Keratinocyte (primary cell): Measurements from ENCODE around the gene ALKBH5. TPM values are rescaled to one million over a fixed set of nuclear protein-coding genes. Genes with fewer than 3 reads are reported as not detected.
A peak's percentile ranks its signal among the peaks of the same experiment; 100 is the strongest.

Source experiments
- DNase-seq: peaks from one replicate; pipeline ENCODE4 v3.0.0-alpha.2; 2011; ENCODE audit warnings: low read depth, missing footprints, low spot score
- FAIRE-seq: peaks from 2 replicates; lab custom pipeline; 2011; peaks lifted over from hg19 to GRCh38; lab: Jason Lieb, UNC
- H2AFZ ChIP-seq: 2 replicates; pipeline ENCODE4 v1.6.0; 2012; ENCODE audit warnings: low read length, control low read depth, inconsistent platforms; ENCODE audit not compliant: control insufficient read depth
- H3K27ac ChIP-seq: 2 replicates; pipeline ENCODE4 v1.5.1; 2011; ENCODE audit warnings: low read length; ENCODE audit not compliant: control insufficient read depth, insufficient read depth
- H3K27me3 ChIP-seq: 3 replicates; pipeline ENCODE4 v1.6.0; 2011; ENCODE audit warnings: low read length; ENCODE audit not compliant: control insufficient read depth, insufficient read depth; ENCODE audit errors: extremely low read depth
- H3K36me3 ChIP-seq, 2 experiments: 2 replicates in 1 of 2; 3 replicates in 1 of 2; pipeline ENCODE4 v1.5.1; 2011; ENCODE audit warnings: low read length in 2 of 2, mild to moderate bottlenecking in 1 of 2; ENCODE audit not compliant: control insufficient read depth in 2 of 2, insufficient read depth in 2 of 2; ENCODE audit errors: extremely low read depth in 1 of 2
- H3K4me1 ChIP-seq: 3 replicates; pipeline ENCODE4 v1.5.1; 2011; ENCODE audit warnings: low read length; ENCODE audit not compliant: control insufficient read depth, insufficient read depth; ENCODE audit errors: extremely low read depth
- H3K4me2 ChIP-seq: 3 replicates; pipeline ENCODE4 v1.6.0; 2011; ENCODE audit warnings: low read depth, low read length; ENCODE audit not compliant: control insufficient read depth, insufficient read depth; ENCODE audit errors: extremely low read depth
- H3K4me3 ChIP-seq, 3 experiments: fragments of 200-600 bp in 1 of 3; sonication (generic) in 1 of 3; 2 replicates in 2 of 3; 3 replicates in 1 of 3; pipeline ENCODE4 v1.5.1; 2011 to 2016; ENCODE audit warnings: low read length in 3 of 3, mild to moderate bottlenecking in 3 of 3, control low read depth in 2 of 3, inconsistent platforms in 1 of 3, low read depth in 1 of 3, mixed read lengths in 1 of 3, mixed run types in 1 of 3, moderate library complexity in 1 of 3; ENCODE audit not compliant: control insufficient read depth in 2 of 3, insufficient read depth in 2 of 3; ENCODE audit errors: extremely low read depth in 1 of 3
- H3K79me2 ChIP-seq: 2 replicates; pipeline ENCODE4 v1.6.0; 2012; ENCODE audit warnings: low read length; ENCODE audit not compliant: control insufficient read depth, insufficient read depth
- H3K9ac ChIP-seq: 3 replicates; pipeline ENCODE4 v1.6.0; 2011; ENCODE audit warnings: low read length; ENCODE audit not compliant: control insufficient read depth, insufficient read depth; ENCODE audit errors: extremely low read depth
- H3K9me1 ChIP-seq: 3 replicates; pipeline ENCODE4 v1.6.0; 2011; ENCODE audit warnings: low read length; ENCODE audit not compliant: control insufficient read depth, insufficient read depth; ENCODE audit errors: extremely low read depth
- H3K9me3 ChIP-seq: 2 replicates; pipeline ENCODE4 v1.5.1; 2012; ENCODE audit warnings: low read depth, low read length; ENCODE audit not compliant: control insufficient read depth
- H4K20me1 ChIP-seq: 3 replicates; pipeline ENCODE4 v1.6.0; 2011; ENCODE audit warnings: low read length; ENCODE audit not compliant: control insufficient read depth, insufficient read depth; ENCODE audit errors: extremely low read depth
- CTCF ChIP-seq, 3 experiments: IDR thresholded peaks in 1 of 3; conservative IDR thresholded peaks in 1 of 3; optimal IDR thresholded peaks in 1 of 3; 2 replicates in 2 of 3; 3 replicates in 1 of 3; pipeline versions ENCODE3 to v1.5.1; 2011; ENCODE audit warnings: low read length in 3 of 3, mild to moderate bottlenecking in 3 of 3, moderate library complexity in 2 of 3, control low read depth in 1 of 3, inconsistent platforms in 1 of 3; ENCODE audit not compliant: insufficient read depth in 2 of 3; ENCODE audit errors: extremely low read depth in 1 of 3
- EZH2 ChIP-seq: IDR thresholded peaks from one replicate; pipeline ENCODE4 v1.6.1; 2012; ENCODE audit warnings: inconsistent platforms, mild to moderate bottlenecking, low read length, moderate library complexity
- dilution Hi-C: fragments of 300-500 bp; cut with MboI; formaldehyde crosslinking; loops from one replicate; pipeline ENCODE4 v1.7.0; 2020; ENCODE audit warnings: low sequenced_read_pairs; ENCODE audit not compliant: extremely low pct_ligation_motif_present
- polyA plus RNA-seq, 5 experiments: library from polyadenylated mRNA; depleted of rRNA in 3 of 5; stranded (reverse) in 3 of 5; stranded (forward) in 1 of 5; unstranded in 1 of 5; fragments of >200 nt; gene quantifications; 1 replicate in 1 of 5; 2 replicates in 3 of 5; 3 replicates in 1 of 5; pipeline versions ENCODE4 v1.2.1 to v1.2.3, GENCODE V29; 2011 to 2012; ENCODE audit warnings: missing spikeins in 2 of 5, low read depth in 1 of 5, low replicate concordance in 1 of 5

ALKBH5 gene
- polyA plus RNA-seq, 1 donor (not counting 4 experiments of a cell fraction or from before 2014, with no cell fraction given), result 50.2 TPM

- no peak overlapping the region for H3K27ac ChIP-seq
- no peak for TF ChIP-seq EZH2
- peaks cover 27% of the 10 kb centered on the region for H3K4me1 ChIP-seq
- peaks cover 46 to 49% of the 10 kb centered on the region in 2 experiments for H3K36me3 ChIP-seq
- H3K4me3 ChIP-seq, result peak overlapping the region in 2 of 3 experiments; percentile 77 to 81
- peaks cover 4% of the 10 kb centered on the region for H3K9me1 ChIP-seq
- H3K9ac ChIP-seq, result no peak overlapping the region
- no peak for DNase-seq
- peaks cover 55% of the 10 kb centered on the region for H3K79me2 ChIP-seq
- H3K27me3 ChIP-seq, result no peaks in the 10 kb centered on the region
- no peak overlapping the region for H2AFZ ChIP-seq
- no peak for FAIRE-seq
- H3K9me3 ChIP-seq, result no peaks in the 10 kb centered on the region
- dilution Hi-C loops, result no loop called here
- peaks cover 12% of the 10 kb centered on the region for H4K20me1 ChIP-seq
- H3K4me2 ChIP-seq, result peak overlapping the region; percentile 89
These were observed 72.7 kb downstream of the ALKBH5 start for GRCh38 chr17:18256351-18256750.

GRCh38 chr17:18256776-18257175, 73.1 kb downstream of the ALKBH5 start:
- Histone ChIP-seq H3K9me1 (peaks cover 7% of the 10 kb centered on the region), H3K9ac (peak overlapping the region; percentile 36), H3K4me2 (peak overlapping the region; percentile 89), H4K20me1 (peaks cover 12% of the 10 kb centered on the region), H3K4me1 (peaks cover 31% of the 10 kb centered on the region), H3K9me3 (no peaks in the 10 kb centered on the region), H3K27me3 (no peaks in the 10 kb centered on the region), H3K27ac (peak overlapping the region; percentile 57), H2AFZ (no peak overlapping the region), H3K79me2 (peaks cover 59% of the 10 kb centered on the region), H3K4me3 (peak overlapping the region; percentile 77 to 84 (median 81)), H3K36me3 (peaks cover 42 to 45% of the 10 kb centered on the region in 2 experiments)
- no peak for DNase-seq
- TF ChIP-seq CTCF (optimal IDR thresholded peaks at IDR 0.05 in 1 of 3, IDR thresholded peaks at IDR 0.05 in 1 of 3, conservative IDR thresholded peaks at IDR 0.05 in 1 of 3; ENCODE audit: extremely low read depth in 1 of 3, insufficient read depth in 2 of 3, low read length in 3 of 3) (no peak), EZH2 (no peak)
- no peak for FAIRE-seq
- dilution Hi-C loops, result no loop called here
